ENCODE results near the gene ZNF710. TPM values are rescaled to one million over a fixed set of nuclear protein-coding genes. Genes with fewer than 3 reads are reported as not detected.

ZNF710 gene
- polyA plus RNA-seq, 1 experiment: 2.2 TPM

- no peak overlapping the region for H3K4me3 ChIP-seq (ENCODE audit: low read depth, low read length)
- POLR2A ChIA-PET: interaction anchor here (1.0 kb wide), 1 partner anchor 20 kb away, joined by 3 read pairs; no protein-coding TSS in a partner anchor
- H3K9me3 ChIP-seq (ENCODE audit: control insufficient read depth, insufficient read depth, low read length): no peaks in the 10 kb centered on the region
- TF ChIP-seq CTCF (IDR thresholded peaks at IDR 0.05; ENCODE audit: low read depth, low read length): no peak
- no peaks in the 10 kb centered on the region for H3K27me3 ChIP-seq (ENCODE audit: control insufficient read depth, insufficient read depth, low read length)
- no peak overlapping the region for H3K27ac ChIP-seq (ENCODE audit: low read depth, low read length)
- no peak for DNase-seq (ENCODE audit: low read depth, low spot score)
- CTCF ChIA-PET: no interaction called here
Measured at GRCh38 chr15:90024406-90024805, 23.3 kb downstream of the ZNF710 start.

GRCh38 chr15:90025489-90026033 lies 24.4 kb downstream of the ZNF710 start:
- POLR2A ChIA-PET: interaction anchor here (1.0 kb wide), 1 partner anchor 21 kb away, joined by 3 read pairs; no protein-coding TSS in a partner anchor
- no peaks in the 10 kb centered on the region for H3K27me3 ChIP-seq (ENCODE audit: control insufficient read depth, insufficient read depth, low read length)
- CTCF ChIA-PET: no interaction called here
- TF ChIP-seq CTCF (IDR thresholded peaks at IDR 0.05; ENCODE audit: low read depth, low read length): no peak
- DNase-seq (ENCODE audit: low read depth, low spot score): no peak
- no peaks in the 10 kb centered on the region for H3K9me3 ChIP-seq (ENCODE audit: control insufficient read depth, insufficient read depth, low read length)
- no peak overlapping the region for H3K4me3 ChIP-seq (ENCODE audit: low read depth, low read length)
- H3K27ac ChIP-seq (ENCODE audit: low read depth, low read length): no peak overlapping the region

- no peak for DNase-seq (ENCODE audit: low read depth, low spot score)
- Histone ChIP-seq H3K27me3 (ENCODE audit: control insufficient read depth, insufficient read depth, low read length) (no peaks in the 10 kb centered on the region), H3K4me3 (ENCODE audit: low read depth, low read length) (no peak overlapping the region), H3K27ac (ENCODE audit: low read depth, low read length) (no peak overlapping the region), H3K9me3 (ENCODE audit: control insufficient read depth, insufficient read depth, low read length) (no peaks in the 10 kb centered on the region)
- CTCF ChIA-PET: interaction anchor here (0.6 kb wide), 2 partner anchors 152 to 363 kb away, joined by 3 to 4 read pairs; no protein-coding TSS in a partner anchor
- TF ChIP-seq CTCF (IDR thresholded peaks at IDR 0.05; ENCODE audit: low read depth, low read length): no peak
- POLR2A ChIA-PET: no interaction called here
Measured at GRCh38 chr15:90028376-90028944, 27.3 kb downstream of the ZNF710 start.

GRCh38 chr15:90029024-90029423 lies 27.9 kb downstream of the ZNF710 start:
- Histone ChIP-seq H3K27ac (ENCODE audit: low read depth, low read length) (no peak overlapping the region), H3K4me3 (ENCODE audit: low read depth, low read length) (no peak overlapping the region), H3K27me3 (ENCODE audit: control insufficient read depth, insufficient read depth, low read length) (no peaks in the 10 kb centered on the region), H3K9me3 (ENCODE audit: control insufficient read depth, insufficient read depth, low read length) (no peaks in the 10 kb centered on the region)
- DNase-seq (ENCODE audit: low read depth, low spot score): no peak
- ChIA-PET POLR2A (no interaction called here), CTCF (no interaction called here)
- no peak for TF ChIP-seq CTCF (IDR thresholded peaks at IDR 0.05; ENCODE audit: low read depth, low read length)

- no peaks in the 10 kb centered on the region for H3K27me3 ChIP-seq (ENCODE audit: control insufficient read depth, insufficient read depth, low read length)
- ChIA-PET CTCF (no interaction called here), POLR2A (no interaction called here)
- no peak for DNase-seq (ENCODE audit: low read depth, low spot score)
- H3K27ac ChIP-seq (ENCODE audit: low read depth, low read length): no peak overlapping the region
- no peak overlapping the region for H3K4me3 ChIP-seq (ENCODE audit: low read depth, low read length)
- no peak for TF ChIP-seq CTCF (IDR thresholded peaks at IDR 0.05; ENCODE audit: low read depth, low read length)
- no peaks in the 10 kb centered on the region; the same call in 1 of the 2 replicates for H3K9me3 ChIP-seq (ENCODE audit: control insufficient read depth, insufficient read depth, low read length)
Measured at GRCh38 chr15:90030376-90030775, 29.3 kb downstream of the ZNF710 start.
